PFSK-1 (cell line): ENCODE results near the gene ZC3H4.

Experiments
- POLR2AphosphoS5 ChIP-seq: IDR thresholded peaks from 2 replicates; pipeline ENCODE4 v1.6.1; 2012; ENCODE audit warnings: low read depth, mild to moderate bottlenecking, control low read depth, low read length, moderate library complexity
- SIN3A ChIP-seq: IDR thresholded peaks from 2 replicates; pipeline ENCODE4 v1.6.1; 2012; ENCODE audit warnings: mild to moderate bottlenecking, low read length, moderate library complexity, borderline replicate concordance; ENCODE audit not compliant: insufficient read depth
- TF ChIP-seq, protein P1 (sequence below), 2 experiments: IDR thresholded peaks; 2 replicates each; pipeline versions ENCODE4 v1.6.1 to v1.8.0; 2011 to 2012; ENCODE audit warnings: low read depth in 2 of 2, low read length in 2 of 2, control low read depth in 1 of 2, inconsistent platforms in 1 of 2, mild to moderate bottlenecking in 1 of 2, moderate library complexity in 1 of 2; ENCODE audit not compliant: insufficient read depth in 1 of 2

- TF ChIP-seq POLR2AphosphoS5 (no peak), SIN3A (no peak)
- TF ChIP-seq, protein P1, sequence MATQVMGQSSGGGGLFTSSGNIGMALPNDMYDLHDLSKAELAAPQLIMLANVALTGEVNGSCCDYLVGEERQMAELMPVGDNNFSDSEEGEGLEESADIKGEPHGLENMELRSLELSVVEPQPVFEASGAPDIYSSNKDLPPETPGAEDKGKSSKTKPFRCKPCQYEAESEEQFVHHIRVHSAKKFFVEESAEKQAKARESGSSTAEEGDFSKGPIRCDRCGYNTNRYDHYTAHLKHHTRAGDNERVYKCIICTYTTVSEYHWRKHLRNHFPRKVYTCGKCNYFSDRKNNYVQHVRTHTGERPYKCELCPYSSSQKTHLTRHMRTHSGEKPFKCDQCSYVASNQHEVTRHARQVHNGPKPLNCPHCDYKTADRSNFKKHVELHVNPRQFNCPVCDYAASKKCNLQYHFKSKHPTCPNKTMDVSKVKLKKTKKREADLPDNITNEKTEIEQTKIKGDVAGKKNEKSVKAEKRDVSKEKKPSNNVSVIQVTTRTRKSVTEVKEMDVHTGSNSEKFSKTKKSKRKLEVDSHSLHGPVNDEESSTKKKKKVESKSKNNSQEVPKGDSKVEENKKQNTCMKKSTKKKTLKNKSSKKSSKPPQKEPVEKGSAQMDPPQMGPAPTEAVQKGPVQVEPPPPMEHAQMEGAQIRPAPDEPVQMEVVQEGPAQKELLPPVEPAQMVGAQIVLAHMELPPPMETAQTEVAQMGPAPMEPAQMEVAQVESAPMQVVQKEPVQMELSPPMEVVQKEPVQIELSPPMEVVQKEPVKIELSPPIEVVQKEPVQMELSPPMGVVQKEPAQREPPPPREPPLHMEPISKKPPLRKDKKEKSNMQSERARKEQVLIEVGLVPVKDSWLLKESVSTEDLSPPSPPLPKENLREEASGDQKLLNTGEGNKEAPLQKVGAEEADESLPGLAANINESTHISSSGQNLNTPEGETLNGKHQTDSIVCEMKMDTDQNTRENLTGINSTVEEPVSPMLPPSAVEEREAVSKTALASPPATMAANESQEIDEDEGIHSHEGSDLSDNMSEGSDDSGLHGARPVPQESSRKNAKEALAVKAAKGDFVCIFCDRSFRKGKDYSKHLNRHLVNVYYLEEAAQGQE (IDR thresholded peaks at IDR 0.05; ENCODE audit: insufficient read depth in 1 of 2, low read depth in 2 of 2, low read length in 2 of 2) = no peak
These were observed 64.3 kb downstream of the ZC3H4 start for GRCh38 chr19:47049307-47049700.
